ENCODE results near the gene SRL.
"Not testable (repeated sequence)": the region's sequence is repeated elsewhere in the genome, so short reads cannot be mapped to it uniquely, and the experiment has no call there.

Gene SRL

DNA sequence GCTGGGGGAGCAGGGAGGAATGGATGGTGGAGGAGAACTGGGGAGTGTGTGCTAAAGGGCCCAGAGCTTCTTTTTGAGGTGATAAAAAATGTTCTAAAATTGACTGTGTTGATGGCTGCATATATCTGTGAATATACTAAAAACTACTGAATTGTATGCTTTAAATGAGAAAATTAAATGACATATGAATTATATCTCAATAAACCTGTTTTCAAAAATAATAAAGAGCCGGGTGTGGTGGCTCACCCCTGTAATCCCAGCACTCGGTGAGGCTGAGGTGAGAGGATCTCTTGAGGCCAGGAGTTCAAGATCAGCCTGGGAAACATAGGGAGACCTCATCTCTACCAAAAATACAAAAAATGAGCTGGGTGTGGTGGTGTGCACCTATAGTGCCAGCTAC, 16.8 kb downstream of the SRL start:
- no peak for DNase-seq

- DNase-seq: no peak
Observed at GRCh38 chr16:4220358-4220757, 21.5 kb downstream of the SRL start.

GRCh38 chr16:4218202-4218601, 23.7 kb downstream of the SRL start:
- no peak for DNase-seq

- DNase-seq: no peak
Observed at GRCh38 chr16:4217204-4218131, 24.4 kb downstream of the SRL start.

DNA sequence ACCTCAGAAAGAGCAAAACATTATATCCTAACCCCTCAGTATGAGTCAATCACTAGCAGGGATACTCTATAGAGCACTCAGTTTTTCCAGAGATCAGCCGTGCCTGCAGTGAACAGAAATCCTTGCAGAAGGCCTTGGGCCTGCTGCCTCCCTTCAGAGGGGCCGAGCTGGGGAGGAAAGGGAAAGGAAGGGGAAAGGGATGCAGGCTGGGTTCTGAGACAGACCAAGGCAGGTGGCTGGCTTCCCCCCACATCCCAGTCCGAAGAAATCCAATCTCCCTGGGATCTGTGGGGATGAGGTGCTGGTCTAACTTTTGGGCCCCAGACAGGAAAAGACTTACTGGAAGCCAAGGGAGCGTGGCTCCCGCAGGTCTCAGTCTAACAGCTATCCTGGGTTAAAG, 25.3 kb downstream of the SRL start:
- no peak for DNase-seq

GRCh38 chr16:4215106-4215505, 26.8 kb downstream of the SRL start:
- DNase-seq: no peak

DNA sequence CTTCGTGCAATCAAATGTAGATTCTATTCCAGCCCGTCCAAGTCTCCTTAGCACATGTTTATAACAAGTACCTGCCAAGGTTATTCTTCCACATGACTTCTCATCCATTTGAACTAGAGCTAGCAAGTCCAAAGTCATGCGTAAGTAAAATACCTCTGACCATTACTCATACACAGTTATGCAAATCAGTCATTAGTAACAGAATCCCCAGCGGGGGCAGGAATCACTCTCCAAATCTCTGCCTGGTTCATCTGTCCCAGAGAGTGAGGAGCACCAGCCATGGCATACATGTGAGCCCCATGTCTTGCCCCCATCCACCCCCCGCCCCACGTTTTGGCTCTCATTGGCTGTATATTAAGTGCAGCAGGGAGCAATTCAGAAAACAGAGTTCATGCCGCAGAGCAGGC, 27.7 kb downstream of the SRL start:
- no peak for DNase-seq

DNA sequence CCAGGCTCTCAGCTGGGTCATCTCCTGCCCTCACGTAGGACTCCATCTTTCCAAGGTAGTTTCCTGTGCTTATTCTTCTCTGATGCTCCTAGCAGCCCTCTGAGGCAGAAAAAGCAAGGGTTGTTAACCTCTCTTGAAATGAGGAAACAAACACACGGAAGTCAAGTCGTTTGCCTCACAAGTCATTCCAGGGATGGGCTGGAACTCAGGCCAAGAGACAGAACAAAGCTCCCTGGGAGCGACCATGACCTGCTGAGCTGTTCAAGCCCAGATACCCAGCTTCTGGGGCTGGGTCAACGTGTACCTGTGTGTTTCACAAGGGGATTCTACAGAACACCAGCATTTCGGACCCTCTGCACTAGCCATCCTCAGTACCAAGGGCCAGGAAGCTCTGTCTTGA, 28.1 kb downstream of the SRL start:
- no peak for DNase-seq

GRCh38 chr16:4212934-4213296, 29.0 kb downstream of the SRL start:
- no peak for DNase-seq

GRCh38 chr16:4212211-4212933, 29.5 kb downstream of the SRL start:
- no peak for DNase-seq

DNA sequence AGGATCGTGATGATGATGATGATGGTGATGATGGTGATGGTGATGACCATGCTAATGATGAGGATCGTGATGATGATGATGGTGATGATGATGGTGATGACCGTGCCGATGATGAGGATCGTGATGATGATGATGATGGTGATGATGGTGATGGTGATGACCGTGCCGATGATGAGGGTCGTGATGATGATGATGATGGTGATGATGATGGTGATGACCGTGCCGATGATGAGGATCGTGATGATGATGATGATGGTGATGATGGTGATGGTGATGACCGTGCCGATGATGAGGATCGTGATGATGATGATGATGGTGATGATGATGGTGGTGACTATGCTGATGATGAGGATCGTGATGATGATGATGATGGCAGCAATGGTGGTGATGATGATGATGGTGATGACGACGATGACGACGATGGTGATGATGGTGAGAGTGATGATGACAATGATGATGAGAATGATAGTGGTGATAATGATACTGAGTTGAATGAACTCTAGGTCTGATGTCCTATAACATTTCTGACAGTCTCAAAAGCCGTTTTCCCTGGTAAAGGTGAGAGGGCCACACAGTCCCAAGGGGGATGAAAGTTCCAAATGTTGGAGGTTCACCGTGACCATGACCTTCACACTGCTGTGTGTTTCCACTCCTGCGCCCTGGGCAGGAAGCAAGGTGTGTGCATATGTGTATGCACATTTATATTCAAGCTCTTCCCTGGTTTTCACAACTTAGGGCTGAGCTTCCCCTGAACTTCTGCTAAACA, 30.3 kb downstream of the SRL start:
- DNase-seq: not testable (repeated sequence)

- no peak for DNase-seq
Observed at GRCh38 chr16:4209666-4210065, 32.2 kb downstream of the SRL start.

DNA sequence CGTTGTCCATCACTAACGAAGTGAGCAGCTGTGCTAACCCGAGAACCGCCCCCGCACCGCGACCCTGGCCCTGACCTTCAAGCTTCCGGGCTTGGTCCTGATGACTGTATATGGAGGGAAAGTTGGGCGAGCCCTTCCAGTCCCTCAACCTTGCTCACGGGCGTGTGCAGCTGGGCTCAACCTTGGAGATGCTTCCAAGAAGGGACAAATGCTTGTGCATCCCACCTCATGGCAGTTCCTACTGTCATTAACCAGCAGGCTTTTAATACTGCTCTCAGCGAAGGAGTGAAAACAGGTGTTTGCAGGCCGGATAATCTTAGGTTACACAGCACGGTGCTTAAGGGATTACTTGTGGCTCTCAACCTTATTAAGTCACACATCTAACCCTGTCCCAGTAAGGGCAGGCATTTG, 33.5 kb downstream of the SRL start:
- no peak for DNase-seq

- DNase-seq: no peak
Observed at GRCh38 chr16:4207683-4208340, 34.1 kb downstream of the SRL start.

DNA sequence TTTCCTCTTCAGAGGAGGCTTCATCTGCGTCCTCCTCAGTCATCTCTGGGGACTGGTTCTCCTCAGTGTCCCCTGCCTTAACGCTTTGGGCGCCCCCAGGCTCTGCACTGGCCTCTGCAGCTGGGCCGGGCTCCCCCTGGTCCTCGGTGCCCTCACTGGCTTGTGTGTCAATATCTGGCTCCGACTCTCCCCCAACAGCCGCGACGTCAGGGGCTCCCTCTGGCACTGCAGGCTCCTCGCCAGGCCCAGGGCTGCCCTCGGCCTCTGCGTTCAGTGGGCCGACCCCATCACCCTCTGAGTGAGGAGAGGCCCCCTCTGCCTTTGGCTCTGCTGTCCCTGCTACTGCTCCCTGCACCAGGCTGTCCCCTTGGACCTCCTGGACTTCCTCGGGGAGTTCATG, 34.7 kb downstream of the SRL start:
- no peak for DNase-seq

- no peak for DNase-seq
Observed at GRCh38 chr16:4206680-4207079, 35.2 kb downstream of the SRL start.

GRCh38 chr16:4205971-4206370, 35.9 kb downstream of the SRL start:
- no peak for DNase-seq

DNA sequence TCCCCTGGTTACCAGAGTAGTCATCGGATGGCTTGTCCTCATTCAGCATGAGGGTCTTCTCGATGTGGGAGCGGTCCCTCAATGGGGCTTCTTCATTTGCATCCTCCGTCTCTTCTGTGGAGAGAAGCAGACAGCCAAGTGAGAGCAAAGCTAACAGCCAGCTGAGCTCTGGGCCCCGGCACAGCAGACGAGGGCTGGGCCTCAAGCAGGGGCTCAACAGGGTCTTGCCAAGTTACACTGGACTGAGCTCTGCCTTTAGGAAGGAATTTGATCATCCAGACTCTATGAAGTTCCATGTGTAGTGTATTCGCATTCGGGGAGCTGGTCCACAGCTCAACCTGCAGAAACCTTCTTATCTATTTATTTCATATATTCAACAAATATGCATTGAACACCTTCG, 37.4 kb downstream of the SRL start:
- no peak for DNase-seq

DNA sequence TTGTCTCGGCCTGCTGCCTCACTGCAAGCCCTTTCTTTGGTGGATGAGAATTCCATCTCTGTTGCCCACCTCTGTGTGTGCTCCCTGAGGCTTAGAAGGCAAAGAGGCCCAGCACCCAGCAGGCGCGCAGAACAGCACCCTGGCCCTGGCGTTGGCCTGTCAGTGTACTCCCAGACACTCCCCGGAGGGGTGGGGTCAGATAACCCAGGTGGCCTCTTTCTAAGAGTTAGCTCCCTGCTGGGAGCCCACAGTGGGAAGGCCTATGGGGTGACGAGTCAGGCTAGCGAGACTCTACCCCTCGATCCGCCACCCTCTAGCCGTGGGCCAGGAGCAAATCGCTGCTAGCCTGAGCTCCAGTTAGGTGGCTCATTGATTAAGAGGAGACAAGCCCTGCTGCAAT, 38.1 kb downstream of the SRL start:
- DNase-seq: no peak

GRCh38 chr16:4202615-4203345, 39.1 kb downstream of the SRL start:
- no peak for DNase-seq

DNA sequence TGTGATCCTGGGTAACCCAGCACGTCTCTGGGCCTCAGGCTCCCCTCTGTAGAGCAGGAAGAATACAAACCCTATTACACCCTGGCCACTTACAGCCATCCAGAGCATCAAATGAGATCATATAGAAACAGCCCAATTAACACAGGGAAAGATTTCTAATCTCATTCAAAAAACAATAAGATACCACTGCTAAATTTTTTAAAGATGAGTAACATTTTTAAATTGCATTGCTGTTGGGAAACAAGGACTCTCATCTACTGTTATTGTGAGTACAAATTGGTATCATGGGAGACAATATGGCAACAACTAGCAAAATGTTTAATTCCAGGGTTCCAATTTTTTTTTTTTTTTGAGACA, 41.1 kb downstream of the SRL start:
- DNase-seq: no peak

- DNase-seq: no peak
Observed at GRCh38 chr16:4200000-4200780, 41.7 kb downstream of the SRL start.

Measured in activated gamma-delta T cell treated with Interleukin-2 at 50 U/mL for 16 hours (primary cell).